ENCODE data around the gene ATP13A2.

Gene ATP13A2

GRCh38 chr1:17002524-17002902 is 9.2 kb downstream of the ATP13A2 start:
- TF ChIP-seq CTCF (IDR thresholded peaks at IDR 0.05; ENCODE audit: extremely low read depth, missing control alignments), result no peak
- no peak for DNase-seq (ENCODE audit: low spot score)

GRCh38 chr1:17001760-17002523 is 9.8 kb downstream of the ATP13A2 start:
- no peak for DNase-seq (ENCODE audit: low spot score)
- TF ChIP-seq CTCF (IDR thresholded peaks at IDR 0.05; ENCODE audit: extremely low read depth, missing control alignments), result no peak

GRCh38 chr1:16999863-17000262 is 11.9 kb downstream of the ATP13A2 start:
- DNase-seq (ENCODE audit: low spot score), result peak; percentile 11
- no peak for TF ChIP-seq CTCF (IDR thresholded peaks at IDR 0.05; ENCODE audit: extremely low read depth, missing control alignments)

GRCh38 chr1:16998589-16998988 is 13.1 kb downstream of the ATP13A2 start:
- no peak for DNase-seq (ENCODE audit: low spot score)
- TF ChIP-seq CTCF (IDR thresholded peaks at IDR 0.05; ENCODE audit: extremely low read depth, missing control alignments), result no peak

- no peak for DNase-seq (ENCODE audit: low spot score)
- TF ChIP-seq CTCF (IDR thresholded peaks at IDR 0.05; ENCODE audit: extremely low read depth, missing control alignments), result no peak
These were observed 14.9 kb downstream of the ATP13A2 start for GRCh38 chr1:16996845-16997244.

- no peak for TF ChIP-seq CTCF (IDR thresholded peaks at IDR 0.05; ENCODE audit: extremely low read depth, missing control alignments)
These were observed 18.1 kb downstream of the ATP13A2 start for GRCh38 chr1:16993521-16994038.

GRCh38 chr1:16992675-16993074 is 19.1 kb downstream of the ATP13A2 start:
- DNase-seq (ENCODE audit: low spot score), result no peak

More at GRCh38 chr1:16993521-16994038, 18.1 kb downstream of the ATP13A2 start:
- no peak for DNase-seq (ENCODE audit: low spot score)

More at GRCh38 chr1:16992675-16993074, 19.1 kb downstream of the ATP13A2 start:
- TF ChIP-seq CTCF (IDR thresholded peaks at IDR 0.05; ENCODE audit: extremely low read depth, missing control alignments), result no peak

All from GM20000 (cell line).